Effector memory CD8-positive, alpha-beta T cell (primary cell): ENCODE results near the gene BCL11B.

ENCODE experiments used
- ATAC-seq: fragments of 150-1000 bp; cut with Tn5 transposase; replicated peaks from 2 replicates; pipeline ENCODE4 v1.10.0; 2021; ENCODE audit warnings: mild to moderate bottlenecking, moderate library complexity
- DNase-seq, 3 experiments: peaks; one replicate each; pipeline ENCODE4 v3.0.0; 2021
- H3K27ac Mint-ChIP-seq, 2 donors: one replicate each; pipeline ENCODE4 v1.8.0; 2022; ENCODE audit warnings: mild to moderate bottlenecking in 2 of 2, mixed read lengths in 2 of 2, moderate library complexity in 2 of 2
- H3K27me3 Mint-ChIP-seq, 2 donors: one replicate each; pipeline ENCODE4 v1.8.0; 2022; ENCODE audit warnings: mixed read lengths in 2 of 2
- H3K36me3 Mint-ChIP-seq: one replicate; pipeline ENCODE4 v1.8.0; 2022; ENCODE audit warnings: mild to moderate bottlenecking, moderate library complexity, mixed read lengths; ENCODE audit not compliant: insufficient read depth
- H3K4me1 Mint-ChIP-seq, 2 donors: one replicate each; pipeline ENCODE4 v1.8.0; 2022; ENCODE audit warnings: low read depth in 2 of 2, mixed read lengths in 2 of 2
- H3K4me3 Mint-ChIP-seq, 2 donors: one replicate each; pipeline ENCODE4 v1.8.0; 2022; ENCODE audit warnings: mild to moderate bottlenecking in 2 of 2, mixed read lengths in 2 of 2, moderate library complexity in 2 of 2
- H3K9me3 Mint-ChIP-seq, 2 donors: one replicate each; pipeline ENCODE4 v1.8.0; 2022; ENCODE audit warnings: mixed read lengths in 2 of 2

BCL11B gene

GRCh38 chr14:99203801-99204200 is 68.2 kb downstream of the BCL11B start:
- peak; percentile 17 for ATAC-seq
- Mint-ChIP-seq H3K4me3 (peak overlapping the region; percentile 79 to 82), H3K4me1 (peaks cover 93% of the 10 kb centered on the region in 2 donors), H3K36me3 (peaks cover 88% of the 10 kb centered on the region), H3K27me3 (no peaks in the 10 kb centered on the region), H3K9me3 (no peaks in the 10 kb centered on the region), H3K27ac (peak overlapping the region; percentile 93 to 99)
- DNase-seq: no peak

- Mint-ChIP-seq H3K4me3 (peak overlapping the region; percentile 79 to 82), H3K27me3 (no peaks in the 10 kb centered on the region), H3K27ac (peak overlapping the region; percentile 93 to 99), H3K36me3 (peaks cover 92% of the 10 kb centered on the region), H3K4me1 (peaks cover 90 to 91% of the 10 kb centered on the region in 2 donors), H3K9me3 (no peaks in the 10 kb centered on the region)
- ATAC-seq (no peak), DNase-seq (no peak)
These were observed 68.9 kb downstream of the BCL11B start for GRCh38 chr14:99203080-99203479.

- Mint-ChIP-seq H3K36me3 (peaks cover 93% of the 10 kb centered on the region), H3K9me3 (no peaks in the 10 kb centered on the region), H3K27me3 (no peaks in the 10 kb centered on the region), H3K27ac (peak overlapping the region; percentile 93 to 99), H3K4me3 (peak overlapping the region; percentile 79 to 82), H3K4me1 (peaks cover 88% of the 10 kb centered on the region in 2 donors)
- DNase-seq (no peak), ATAC-seq (no peak)
These were observed 69.5 kb downstream of the BCL11B start for GRCh38 chr14:99202516-99202915.

GRCh38 chr14:99201351-99202073 is 70.5 kb downstream of the BCL11B start:
- no peaks in the 10 kb centered on the region for H3K9me3 Mint-ChIP-seq
- ATAC-seq (peak; percentile 28), DNase-seq (no peak)
- peaks cover 86% of the 10 kb centered on the region in 2 donors for H3K4me1 Mint-ChIP-seq
- peaks cover 90% of the 10 kb centered on the region for H3K36me3 Mint-ChIP-seq
- H3K27me3 Mint-ChIP-seq: no peaks in the 10 kb centered on the region
- H3K27ac Mint-ChIP-seq: peak overlapping the region; percentile 93 to 99
- H3K4me3 Mint-ChIP-seq: peak overlapping the region; percentile 79 to 82

- Mint-ChIP-seq H3K27me3 (no peaks in the 10 kb centered on the region), H3K9me3 (no peaks in the 10 kb centered on the region), H3K4me3 (peak overlapping the region; percentile 29 to 82), H3K27ac (peak overlapping the region; percentile 93 to 99), H3K4me1 (peaks cover 86 to 87% of the 10 kb centered on the region in 2 donors), H3K36me3 (peaks cover 88% of the 10 kb centered on the region)
- ATAC-seq: no peak
- DNase-seq: no peak
These were observed 71.4 kb downstream of the BCL11B start for GRCh38 chr14:99200654-99201005.

GRCh38 chr14:99199846-99200653 is 71.9 kb downstream of the BCL11B start:
- no peak for DNase-seq
- Mint-ChIP-seq H3K9me3 (no peaks in the 10 kb centered on the region), H3K4me3 (peak overlapping the region; percentile 29 to 45), H3K4me1 (peaks cover 86 to 87% of the 10 kb centered on the region in 2 donors), H3K36me3 (peaks cover 88% of the 10 kb centered on the region), H3K27ac (peak overlapping the region; percentile 93 to 99), H3K27me3 (no peaks in the 10 kb centered on the region)
- ATAC-seq: no peak

GRCh38 chr14:99198746-99199502 is 73.1 kb downstream of the BCL11B start:
- Mint-ChIP-seq H3K4me1 (peaks cover 83 to 87% of the 10 kb centered on the region in 2 donors), H3K9me3 (no peaks in the 10 kb centered on the region), H3K36me3 (peaks cover 85% of the 10 kb centered on the region), H3K27me3 (no peaks in the 10 kb centered on the region), H3K4me3 (peak overlapping the region; percentile 40 to 45), H3K27ac (peak overlapping the region; percentile 92 to 99)
- ATAC-seq (no peak), DNase-seq (no peak)

- peak overlapping the region; percentile 92 to 99 for H3K27ac Mint-ChIP-seq
- no peaks in the 10 kb centered on the region for H3K27me3 Mint-ChIP-seq
- DNase-seq (no peak), ATAC-seq (no peak)
- peak overlapping the region; percentile 44 to 64 for H3K4me3 Mint-ChIP-seq
- peaks cover 83% of the 10 kb centered on the region for H3K36me3 Mint-ChIP-seq
- peaks cover 83 to 84% of the 10 kb centered on the region in 2 donors for H3K4me1 Mint-ChIP-seq
- H3K9me3 Mint-ChIP-seq: no peaks in the 10 kb centered on the region
These were observed 75.7 kb downstream of the BCL11B start for GRCh38 chr14:99196310-99196650.

GRCh38 chr14:99195602-99196309 is 76.2 kb downstream of the BCL11B start:
- Mint-ChIP-seq H3K27ac (peak overlapping the region; percentile 92 to 99), H3K36me3 (peaks cover 83% of the 10 kb centered on the region), H3K27me3 (no peaks in the 10 kb centered on the region), H3K9me3 (no peaks in the 10 kb centered on the region), H3K4me1 (peaks cover 83 to 84% of the 10 kb centered on the region in 2 donors), H3K4me3 (peak overlapping the region; percentile 44 to 64)
- ATAC-seq (no peak), DNase-seq (no peak)

- peak overlapping the region; percentile 44 to 64 for H3K4me3 Mint-ChIP-seq
- peaks cover 82 to 87% of the 10 kb centered on the region in 2 donors for H3K4me1 Mint-ChIP-seq
- ATAC-seq (no peak), DNase-seq (no peak)
- H3K27ac Mint-ChIP-seq: peak overlapping the region; percentile 92 to 99
- no peaks in the 10 kb centered on the region for H3K27me3 Mint-ChIP-seq
- peaks cover 75% of the 10 kb centered on the region for H3K36me3 Mint-ChIP-seq
- H3K9me3 Mint-ChIP-seq: no peaks in the 10 kb centered on the region
These were observed 77.3 kb downstream of the BCL11B start for GRCh38 chr14:99194736-99195135.

- Mint-ChIP-seq H3K36me3 (peaks cover 75% of the 10 kb centered on the region), H3K27ac (peak overlapping the region; percentile 92 to 99), H3K4me3 (peak overlapping the region; percentile 81 to 89), H3K9me3 (no peaks in the 10 kb centered on the region), H3K4me1 (peaks cover 85 to 89% of the 10 kb centered on the region in 2 donors), H3K27me3 (no peaks in the 10 kb centered on the region)
- ATAC-seq (no peak), DNase-seq (no peak)
These were observed 77.9 kb downstream of the BCL11B start for GRCh38 chr14:99194136-99194535.

- peaks cover 82 to 90% of the 10 kb centered on the region in 2 donors for H3K4me1 Mint-ChIP-seq
- H3K9me3 Mint-ChIP-seq: no peaks in the 10 kb centered on the region
- H3K27ac Mint-ChIP-seq: peak overlapping the region; percentile 92 to 99
- DNase-seq (no peak), ATAC-seq (peak; percentile 14)
- H3K4me3 Mint-ChIP-seq: peak overlapping the region; percentile 81 to 89
- H3K36me3 Mint-ChIP-seq: peaks cover 68% of the 10 kb centered on the region
- no peaks in the 10 kb centered on the region for H3K27me3 Mint-ChIP-seq
These were observed 79.2 kb downstream of the BCL11B start for GRCh38 chr14:99192830-99193229.
